ENCODE results near the gene C5AR2. TPM values are rescaled to one million over a fixed set of nuclear protein-coding genes. Genes with fewer than 3 reads are reported as not detected.

The C5AR2 gene
- total RNA-seq, 2 experiments from 2014 or later = 0.06 to 0.19 TPM

DNA sequence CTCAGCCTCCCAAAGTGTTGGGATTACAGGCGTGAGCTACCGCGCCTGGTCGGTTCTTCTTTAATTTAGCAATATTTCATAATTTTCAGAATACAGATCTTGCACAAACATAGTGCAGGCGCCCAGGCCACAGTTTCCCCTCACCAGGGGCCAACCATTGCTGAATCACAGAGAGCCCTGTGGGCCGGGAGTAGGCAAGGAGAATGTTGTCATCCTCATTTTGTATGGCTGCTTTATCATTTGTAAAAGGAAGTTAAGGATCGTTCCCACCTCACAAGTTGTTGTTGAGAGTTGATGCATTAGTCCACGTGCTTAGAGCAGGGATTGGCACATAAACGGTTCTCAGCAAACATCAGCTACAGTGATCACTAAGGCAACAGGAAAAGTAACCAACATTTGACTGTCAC lies 57.2 kb downstream of the C5AR2 start:
- peaks cover 9% of the 10 kb centered on the region for H3K27me3 Mint-ChIP-seq
- Histone ChIP-seq H3K27ac (ENCODE audit: low read depth in 1 of 2, low read length in 2 of 2) (no peak overlapping the region), H3K4me3 (ENCODE audit: low read length) (no peak overlapping the region), H3K27me3 (ENCODE audit: control insufficient read depth in 1 of 2, insufficient read depth in 2 of 2, low read length in 2 of 2) (peaks cover 0 to 2% of the 10 kb centered on the region in 2 experiments), H3K4me1 (ENCODE audit: insufficient read depth, low read length) (peaks cover 7% of the 10 kb centered on the region), H3K36me3 (ENCODE audit: insufficient read depth, low read length) (no peaks in the 10 kb centered on the region), H3K9me3 (ENCODE audit: control insufficient read depth in 1 of 2, insufficient read depth in 1 of 2, low read length in 2 of 2) (no peaks in the 10 kb centered on the region)
- H3K27ac Mint-ChIP-seq = no peak overlapping the region
- H3K9me3 Mint-ChIP-seq = no peaks in the 10 kb centered on the region
- no peak overlapping the region for H3K4me3 Mint-ChIP-seq
- peak in 3 of 14 experiments; percentile 23 to 72 (median 58) for DNase-seq
- CTCF ChIA-PET = interaction anchor here (0.5 kb wide), 1 partner anchor 190 kb away, joined by 3 read pairs; no protein-coding TSS in a partner anchor
- TF ChIP-seq, protein P1, sequence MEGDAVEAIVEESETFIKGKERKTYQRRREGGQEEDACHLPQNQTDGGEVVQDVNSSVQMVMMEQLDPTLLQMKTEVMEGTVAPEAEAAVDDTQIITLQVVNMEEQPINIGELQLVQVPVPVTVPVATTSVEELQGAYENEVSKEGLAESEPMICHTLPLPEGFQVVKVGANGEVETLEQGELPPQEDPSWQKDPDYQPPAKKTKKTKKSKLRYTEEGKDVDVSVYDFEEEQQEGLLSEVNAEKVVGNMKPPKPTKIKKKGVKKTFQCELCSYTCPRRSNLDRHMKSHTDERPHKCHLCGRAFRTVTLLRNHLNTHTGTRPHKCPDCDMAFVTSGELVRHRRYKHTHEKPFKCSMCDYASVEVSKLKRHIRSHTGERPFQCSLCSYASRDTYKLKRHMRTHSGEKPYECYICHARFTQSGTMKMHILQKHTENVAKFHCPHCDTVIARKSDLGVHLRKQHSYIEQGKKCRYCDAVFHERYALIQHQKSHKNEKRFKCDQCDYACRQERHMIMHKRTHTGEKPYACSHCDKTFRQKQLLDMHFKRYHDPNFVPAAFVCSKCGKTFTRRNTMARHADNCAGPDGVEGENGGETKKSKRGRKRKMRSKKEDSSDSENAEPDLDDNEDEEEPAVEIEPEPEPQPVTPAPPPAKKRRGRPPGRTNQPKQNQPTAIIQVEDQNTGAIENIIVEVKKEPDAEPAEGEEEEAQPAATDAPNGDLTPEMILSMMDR (IDR thresholded peaks at IDR 0.05) = no peak
- H3K36me3 Mint-ChIP-seq (ENCODE audit: low read depth) = no peaks in the 10 kb centered on the region
- intact Hi-C loops (cut with DNase I, micrococcal nuclease) = no loop called here
- no peak for ATAC-seq (ENCODE audit: poor library complexity)
- POLR2A ChIA-PET = no interaction called here
- peaks cover 6% of the 10 kb centered on the region for H3K4me1 Mint-ChIP-seq (ENCODE audit: low read depth)

DNA sequence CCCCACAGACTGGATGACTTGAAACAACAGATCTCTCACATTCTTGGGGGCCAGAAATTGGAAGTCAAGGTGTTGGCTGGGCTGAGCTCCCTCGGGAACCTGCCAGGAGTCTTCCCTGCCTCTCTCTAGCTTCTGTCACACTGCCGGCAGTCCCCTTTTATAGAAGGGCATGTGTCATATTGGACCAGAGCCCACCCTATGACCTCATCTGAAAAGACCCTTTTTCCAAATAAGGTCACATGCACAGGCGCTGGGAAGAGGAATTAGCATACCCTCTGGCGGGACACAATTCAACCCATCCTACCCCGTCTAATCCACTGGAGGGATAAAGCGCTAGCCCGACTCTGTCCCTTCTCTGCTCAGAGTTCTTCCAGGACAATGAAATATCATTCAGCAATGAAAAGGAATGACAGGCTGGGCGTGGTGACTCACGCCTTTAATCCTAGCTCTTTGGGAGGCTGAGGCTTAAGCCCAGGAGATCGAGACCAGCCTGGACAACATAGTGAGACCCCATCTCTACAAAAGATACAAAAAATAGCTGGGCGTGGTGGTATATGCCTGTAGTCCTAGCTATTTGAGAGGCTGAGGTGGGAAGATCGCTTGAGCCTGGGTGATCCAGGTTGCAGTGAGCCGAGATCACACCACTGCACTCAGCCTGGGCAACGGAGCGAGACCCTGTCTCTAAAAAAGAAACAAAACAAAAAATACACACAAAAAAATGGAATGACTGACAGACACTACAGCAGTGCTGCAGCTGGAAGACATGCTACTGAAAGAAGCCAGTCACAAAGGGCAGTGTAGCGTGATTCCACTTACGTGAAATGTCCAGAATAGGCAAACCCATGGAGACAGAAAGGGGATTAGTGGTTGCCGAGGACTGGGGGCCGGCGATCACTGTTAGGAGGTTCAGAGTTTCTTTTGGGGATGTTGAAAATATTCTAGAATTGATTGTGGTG lies 58.8 kb downstream of the C5AR2 start:
- H3K36me3 Mint-ChIP-seq (ENCODE audit: low read depth) = no peaks in the 10 kb centered on the region
- DNase-seq (no peak), ATAC-seq (ENCODE audit: poor library complexity) (peak; percentile 8)
- peaks cover 14% of the 10 kb centered on the region for H3K27me3 Mint-ChIP-seq
- Histone ChIP-seq H3K36me3 (ENCODE audit: insufficient read depth, low read length) (no peaks in the 10 kb centered on the region), H3K4me3 (ENCODE audit: low read length) (no peak overlapping the region), H3K27ac (ENCODE audit: low read depth in 1 of 2, low read length in 2 of 2) (no peak overlapping the region), H3K9me3 (ENCODE audit: control insufficient read depth in 1 of 2, insufficient read depth in 1 of 2, low read length in 2 of 2) (no peaks in the 10 kb centered on the region), H3K4me1 (ENCODE audit: insufficient read depth, low read length) (peaks cover 7% of the 10 kb centered on the region), H3K27me3 (ENCODE audit: control insufficient read depth in 1 of 2, insufficient read depth in 2 of 2, low read length in 2 of 2) (peaks cover 0 to 2% of the 10 kb centered on the region in 2 experiments)
- TF ChIP-seq, protein P1 (IDR thresholded peaks at IDR 0.05) = no peak
- no peak overlapping the region for H3K4me3 Mint-ChIP-seq
- no peaks in the 10 kb centered on the region for H3K9me3 Mint-ChIP-seq
- ChIA-PET CTCF (interaction anchor here (0.6 to 2.0 kb wide), 15 partner anchors 10 to 307 kb away, joined by 3 to 19 read pairs (median 3); partner anchors contain the start of gene DHX34), POLR2A (interaction anchor here (1.0 to 1.6 kb wide), 2 partner anchors 42 to 95 kb away, joined by 4 read pairs; partner anchors contain the start of gene DHX34)
- H3K4me1 Mint-ChIP-seq (ENCODE audit: low read depth) = peaks cover 6% of the 10 kb centered on the region
- intact Hi-C loops (cut with DNase I, micrococcal nuclease) = loop anchor here (1.0 to 5.0 kb wide), 2 partner anchors 95 to 244 kb away; no protein-coding TSS in a partner anchor
- no peak overlapping the region for H3K27ac Mint-ChIP-seq

DNA sequence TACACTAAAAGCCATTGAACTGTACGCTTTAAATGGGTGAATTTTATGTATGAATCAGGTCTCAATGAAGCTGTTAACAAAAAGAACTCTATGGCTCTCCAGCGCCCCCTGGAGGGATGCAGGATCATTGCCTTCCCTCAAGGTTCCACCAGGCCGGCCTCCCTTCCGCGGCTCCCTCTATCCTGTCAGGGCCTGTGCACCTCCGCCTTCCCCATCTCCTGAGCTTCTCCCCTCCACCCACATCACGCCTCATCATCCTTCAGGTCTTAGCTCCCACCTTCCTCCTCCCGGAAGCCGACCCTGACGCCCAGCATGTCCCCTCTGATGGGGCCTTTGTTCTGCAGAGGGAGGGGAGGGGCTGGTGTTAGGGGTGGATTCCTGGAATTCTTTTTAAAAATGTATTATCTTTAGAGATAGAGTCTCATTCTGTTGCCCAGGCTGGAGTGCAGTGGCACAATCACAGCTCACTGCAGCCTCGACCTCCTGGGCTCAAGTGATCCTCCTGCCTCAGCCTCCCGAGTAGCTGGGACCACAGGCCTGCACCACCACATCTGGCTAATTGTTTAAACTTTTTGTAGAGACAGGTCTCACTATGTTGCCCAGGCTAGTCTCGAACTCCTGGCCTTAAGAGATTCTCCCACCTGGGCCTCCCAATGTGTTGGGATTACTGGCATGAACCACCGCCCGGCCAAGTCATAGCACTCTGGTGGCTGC lies 59.7 kb downstream of the C5AR2 start:
- no peaks in the 10 kb centered on the region for H3K36me3 Mint-ChIP-seq (ENCODE audit: low read depth)
- H3K4me1 Mint-ChIP-seq (ENCODE audit: low read depth) = peaks cover 6% of the 10 kb centered on the region
- ATAC-seq (ENCODE audit: poor library complexity) = peak; percentile 90
- peaks cover 19% of the 10 kb centered on the region for H3K27me3 Mint-ChIP-seq
- no peak overlapping the region for H3K4me3 ChIP-seq (ENCODE audit: low read length)
- peaks cover 7% of the 10 kb centered on the region for H3K4me1 ChIP-seq (ENCODE audit: insufficient read depth, low read length)
- H3K27ac Mint-ChIP-seq = no peak overlapping the region
- H3K27me3 ChIP-seq (ENCODE audit: control insufficient read depth in 1 of 2, insufficient read depth in 2 of 2, low read length in 2 of 2) = peaks cover 0 to 2% of the 10 kb centered on the region in 2 experiments
- intact Hi-C loops (cut with DNase I, micrococcal nuclease) = loop anchor here (1.0 to 5.0 kb wide), 2 partner anchors 95 to 244 kb away; no protein-coding TSS in a partner anchor
- H3K27ac ChIP-seq (ENCODE audit: low read depth in 1 of 2, low read length in 2 of 2) = no peak overlapping the region
- TF ChIP-seq, protein P1 (IDR thresholded peaks at IDR 0.05) = peak; percentile 88
- CTCF ChIA-PET = interaction anchor here (0.6 to 2.0 kb wide), 15 partner anchors 9 to 306 kb away, joined by 3 to 19 read pairs (median 3); partner anchors contain the start of gene DHX34
- H3K9me3 Mint-ChIP-seq = no peaks in the 10 kb centered on the region
- POLR2A ChIA-PET = interaction anchor here (1.0 to 1.6 kb wide), 2 partner anchors 43 to 96 kb away, joined by 4 read pairs; partner anchors contain the start of gene DHX34
- DNase-seq = peak; percentile 63 to 88 (median 78)
- H3K9me3 ChIP-seq (ENCODE audit: control insufficient read depth in 1 of 2, insufficient read depth in 1 of 2, low read length in 2 of 2) = no peaks in the 10 kb centered on the region
- no peak overlapping the region for H3K4me3 Mint-ChIP-seq
- H3K36me3 ChIP-seq (ENCODE audit: insufficient read depth, low read length) = no peaks in the 10 kb centered on the region

Measured in CD4-positive, alpha-beta T cell (primary cell).